Stimulated activated naive CD4-positive, alpha-beta T cell (primary cell): ENCODE results near the gene RASSF5.
A peak's percentile ranks its signal among the peaks of the same experiment; 100 is the strongest.
"Not testable (repeated sequence)": the region's sequence is repeated elsewhere in the genome, so short reads cannot be mapped to it uniquely, and the experiment has no call there.

Experiments
- DNase-seq, 6 experiments: peaks; one replicate each; lab custom pipeline; 2025; lab: John Stamatoyannopoulos, UW

Gene RASSF5

GRCh38 chr1:206476591-206476990 lies 30.7 kb upstream of the RASSF5 start:
- DNase-seq, result no peak

- DNase-seq, result no peak
These were observed 30.2 kb upstream of the RASSF5 start for GRCh38 chr1:206477110-206477509.

GRCh38 chr1:206477581-206478380 lies 29.6 kb upstream of the RASSF5 start:
- no peak for DNase-seq

- no peak for DNase-seq
These were observed 28.6 kb upstream of the RASSF5 start for GRCh38 chr1:206478746-206479145.

DNA sequence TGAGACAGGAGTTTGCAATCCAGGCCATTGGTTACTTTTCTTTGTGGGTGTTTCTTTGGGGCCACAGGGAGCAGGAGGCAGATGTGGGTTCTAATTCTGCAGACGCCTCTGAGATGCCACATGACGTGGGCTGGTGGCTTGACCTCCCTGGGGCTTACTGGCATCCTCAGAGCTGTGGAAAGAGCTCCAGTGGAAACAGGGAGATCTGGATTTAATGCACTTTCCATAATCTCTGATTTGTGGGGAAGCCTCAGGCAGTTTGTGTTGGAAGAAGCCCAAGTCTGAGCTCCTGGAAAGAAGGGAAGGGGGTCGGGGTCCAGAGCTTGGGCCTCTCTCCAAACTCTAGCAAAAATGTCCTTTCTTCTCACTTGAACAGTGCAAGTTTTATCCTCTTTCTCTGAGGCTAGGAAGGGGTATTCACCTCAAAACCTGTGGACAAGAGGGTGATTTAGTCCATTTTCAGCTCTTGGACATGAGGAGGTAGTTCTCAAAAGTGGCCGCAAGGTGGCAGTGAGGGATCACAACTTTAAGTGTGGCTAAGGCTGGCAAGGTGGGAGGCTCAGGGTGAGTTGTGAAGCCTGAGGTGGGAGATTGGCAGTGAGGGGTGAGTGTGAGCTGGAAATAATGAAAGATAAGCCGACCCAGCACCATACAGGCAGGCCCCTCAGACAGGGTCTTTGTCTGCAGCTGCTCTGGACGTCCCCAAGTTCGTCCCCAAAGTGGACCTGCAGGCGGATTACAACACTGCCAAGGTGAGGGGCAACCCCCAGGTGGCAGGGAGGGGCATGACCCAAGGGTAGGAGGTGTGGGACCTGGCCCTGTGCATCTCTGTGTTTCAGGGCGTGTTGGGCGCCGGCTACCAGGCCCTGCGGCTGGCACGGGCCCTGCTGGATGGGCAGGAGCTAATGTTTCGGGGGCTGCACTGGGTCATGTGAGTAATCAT lies 27.9 kb upstream of the RASSF5 start:
- peak; percentile 16 to 63 (median 54) for DNase-seq

DNA sequence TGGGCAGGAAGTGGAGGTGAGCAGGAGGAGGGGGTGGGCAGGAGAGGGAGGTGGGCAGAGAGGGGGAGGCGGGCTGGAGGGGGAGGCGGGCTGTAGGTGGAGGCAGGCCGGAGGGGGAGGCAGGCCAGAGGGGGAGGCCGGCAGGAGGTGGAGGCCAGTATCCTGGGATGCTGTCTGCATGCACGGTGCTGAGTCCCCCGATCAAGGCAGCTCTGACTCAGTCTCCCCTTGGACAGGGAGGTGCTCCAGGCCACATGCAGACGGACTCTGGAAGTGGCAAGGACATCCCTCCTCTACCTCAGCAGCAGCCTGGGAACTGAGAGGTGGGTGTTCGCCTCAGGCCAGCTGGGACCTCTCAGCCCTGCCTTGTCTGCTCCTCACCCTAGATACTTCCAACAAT lies 27.1 kb upstream of the RASSF5 start:
- DNase-seq, result no peak

GRCh38 chr1:206482611-206483010 lies 24.7 kb upstream of the RASSF5 start:
- DNase-seq, result no peak

DNA sequence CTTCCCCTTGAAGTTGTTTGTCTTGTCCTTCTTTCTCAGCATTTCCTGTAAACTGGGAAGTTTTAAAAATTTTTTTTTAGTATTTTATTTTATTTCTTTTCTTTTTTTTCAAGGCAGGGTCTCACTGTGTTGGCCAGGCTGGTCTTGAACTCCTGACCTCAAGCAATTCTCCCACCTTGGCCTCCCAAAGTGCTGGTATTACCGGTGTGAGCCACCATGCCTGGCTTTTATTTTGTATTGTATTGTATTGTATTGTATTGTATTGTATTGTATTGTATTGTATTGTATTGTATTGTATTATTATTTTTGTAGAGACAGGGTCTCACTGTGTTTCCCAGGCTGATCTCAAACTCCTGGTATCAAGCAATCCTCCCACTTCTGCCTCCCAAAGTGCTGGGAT lies 23.5 kb upstream of the RASSF5 start:
- DNase-seq, result not testable (repeated sequence)

GRCh38 chr1:206484901-206485300 lies 22.4 kb upstream of the RASSF5 start:
- DNase-seq, result no peak

DNA sequence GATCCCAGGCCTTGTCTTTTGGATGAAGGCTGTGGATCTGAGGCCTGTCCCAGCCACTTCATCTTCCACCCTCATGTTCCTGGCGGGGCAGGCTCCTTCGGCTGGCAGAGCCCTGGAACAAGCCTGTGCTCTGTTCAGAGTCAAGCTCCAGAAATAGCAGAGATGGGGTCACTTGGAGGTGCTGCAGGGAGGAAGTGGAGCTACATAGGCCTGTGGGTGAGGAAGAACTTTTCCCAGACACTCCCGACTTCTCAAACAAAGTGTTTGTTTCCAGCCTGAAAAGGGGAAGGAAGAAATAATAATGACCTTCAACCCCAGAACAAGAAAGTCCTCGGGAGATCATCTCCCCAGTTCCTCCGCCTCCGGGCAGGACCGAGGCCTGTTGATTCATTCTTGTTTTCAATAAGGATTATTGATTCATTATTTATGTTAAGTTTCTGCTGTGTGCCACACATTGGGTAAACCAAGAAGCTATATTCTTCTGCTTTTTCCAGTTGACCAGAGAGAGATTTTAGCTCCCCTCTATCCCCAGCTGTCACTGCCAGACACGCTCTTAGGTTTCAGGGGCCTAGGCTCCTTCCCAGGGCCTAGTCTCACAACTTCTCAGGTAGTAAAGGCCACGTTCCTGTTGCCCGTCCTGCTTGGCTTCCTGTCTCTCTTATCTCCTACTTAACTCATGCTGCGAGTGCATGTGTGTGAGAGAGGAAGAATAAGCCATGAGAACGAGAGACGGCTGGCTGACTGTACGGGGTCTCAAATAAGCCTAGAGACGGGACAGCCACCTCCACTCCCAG lies 20.1 kb upstream of the RASSF5 start:
- DNase-seq, result no peak

- no peak for DNase-seq
These were observed 19.4 kb upstream of the RASSF5 start for GRCh38 chr1:206487970-206488369.

DNA sequence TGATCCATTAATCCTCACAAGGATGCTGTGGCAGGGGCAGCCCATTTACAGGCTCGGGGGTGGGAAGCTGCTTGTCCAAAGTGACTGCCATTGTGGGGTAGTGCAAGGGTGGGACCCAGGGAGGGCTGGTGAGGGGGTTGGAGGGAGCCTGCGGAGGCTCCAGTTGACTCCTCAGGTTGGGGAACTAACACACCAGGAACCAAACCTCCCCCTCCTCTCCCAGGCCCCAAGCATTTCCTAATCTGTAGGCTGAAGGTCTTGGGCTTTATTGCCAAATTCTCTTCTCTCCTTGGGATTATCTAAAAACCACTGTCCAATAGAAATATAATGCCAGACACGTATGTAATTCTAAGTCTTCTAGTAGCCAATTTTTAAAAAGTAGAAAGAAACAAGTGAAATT lies 18.9 kb upstream of the RASSF5 start:
- DNase-seq, result no peak

DNA sequence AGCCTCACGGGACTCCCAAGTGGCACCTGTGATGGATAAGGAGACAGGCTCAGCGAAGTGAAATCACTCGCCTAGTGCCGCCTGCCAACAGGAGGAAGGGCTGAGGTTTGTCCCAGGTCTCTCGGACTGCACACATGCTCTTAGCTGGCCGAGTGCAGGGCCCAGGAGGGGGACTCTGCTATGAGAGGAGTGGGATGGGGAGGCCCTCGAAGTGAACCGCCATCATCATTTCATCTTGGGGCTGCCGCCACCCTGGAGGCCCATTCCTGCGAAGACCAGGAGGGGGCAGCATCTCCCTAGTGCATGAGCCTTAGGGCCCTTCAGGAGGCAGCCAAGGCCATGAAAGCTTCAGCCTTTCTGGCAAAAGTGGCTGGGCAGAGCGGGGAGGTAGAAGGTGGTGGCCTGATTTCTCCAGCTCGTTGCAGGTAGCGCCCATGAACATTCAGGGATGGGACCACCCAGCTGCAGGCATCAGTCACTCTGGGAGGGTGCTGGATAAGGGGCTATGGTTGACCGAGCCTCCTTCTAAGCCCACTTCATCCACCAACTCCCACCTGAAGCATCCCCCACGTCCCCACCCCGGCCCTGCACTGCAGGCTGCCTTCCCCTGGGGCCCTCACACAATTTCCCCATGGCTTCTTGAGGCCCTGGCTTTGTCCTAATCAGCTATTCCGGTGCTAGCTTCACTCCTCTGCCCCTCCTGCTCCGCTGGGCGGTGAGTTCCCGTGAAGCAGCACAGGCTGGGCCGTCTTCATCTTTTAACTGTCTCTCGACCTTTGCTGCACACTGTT lies 17.2 kb upstream of the RASSF5 start:
- peak; percentile 22 to 58 (median 48) for DNase-seq

- no peak for DNase-seq
These were observed 16.4 kb upstream of the RASSF5 start for GRCh38 chr1:206490771-206491405.

DNA sequence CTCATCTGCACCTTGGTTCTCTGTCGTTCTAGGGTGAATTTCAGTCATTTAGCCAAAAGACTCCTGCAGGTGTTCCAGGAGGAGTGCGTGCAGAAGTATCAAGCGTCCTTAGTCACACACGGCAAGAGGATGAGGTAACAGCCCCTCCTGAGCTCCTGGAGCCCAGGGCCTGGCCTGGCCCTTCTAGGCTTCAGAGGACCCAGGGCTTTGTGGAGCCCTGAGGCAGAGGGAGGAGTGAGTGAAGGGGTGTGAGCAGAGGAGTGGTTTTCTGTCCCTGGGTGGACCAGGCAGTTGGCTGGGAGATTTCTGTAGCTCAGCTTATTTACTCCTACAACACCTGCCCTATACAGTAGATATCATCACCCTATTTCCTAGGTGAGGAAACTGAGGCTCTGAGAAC lies 15.7 kb upstream of the RASSF5 start:
- no peak for DNase-seq

DNA sequence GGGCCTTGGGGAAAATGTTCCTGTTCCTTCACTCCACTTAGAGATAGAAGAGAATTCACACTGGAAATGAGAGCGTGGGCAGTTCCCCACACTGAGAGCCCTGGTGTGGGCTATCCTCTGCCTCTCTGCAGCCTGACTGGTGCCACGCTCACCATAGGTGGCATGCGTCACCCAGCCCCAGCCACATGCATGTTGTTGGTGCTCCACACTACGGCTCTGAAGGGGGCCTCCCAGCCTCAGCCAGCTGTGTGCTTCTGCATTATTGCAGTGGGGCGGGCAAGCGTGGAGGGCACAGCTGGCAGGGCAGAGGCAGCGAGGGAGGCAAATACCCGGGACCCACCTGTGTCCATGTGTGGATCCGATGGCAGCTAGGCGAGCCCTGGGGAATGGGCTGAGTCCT lies 14.7 kb upstream of the RASSF5 start:
- no peak for DNase-seq

- no peak for DNase-seq
These were observed 14.1 kb upstream of the RASSF5 start for GRCh38 chr1:206493279-206493678.

DNA sequence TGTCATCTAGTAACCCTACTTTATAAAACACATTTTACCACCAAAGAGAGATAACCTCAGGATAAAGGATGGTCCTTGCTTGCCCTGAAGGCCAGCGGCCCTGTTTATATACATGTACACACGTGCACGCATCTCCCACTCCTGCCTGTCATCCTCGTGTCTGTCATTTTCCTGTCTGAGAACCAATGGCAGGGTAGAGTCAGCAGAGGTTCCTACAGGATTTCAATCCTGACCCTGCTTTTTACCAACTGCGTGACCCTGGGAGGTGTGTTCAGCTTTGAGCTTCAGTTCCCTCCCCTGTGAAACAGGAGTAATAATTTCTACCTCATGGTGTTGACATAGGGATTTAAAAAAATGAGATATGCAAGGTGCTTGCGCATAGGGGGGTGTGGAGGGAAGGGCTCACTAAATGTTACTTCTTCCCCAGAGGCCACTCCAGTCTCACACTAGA lies 12.3 kb upstream of the RASSF5 start:
- DNase-seq, result no peak

DNA sequence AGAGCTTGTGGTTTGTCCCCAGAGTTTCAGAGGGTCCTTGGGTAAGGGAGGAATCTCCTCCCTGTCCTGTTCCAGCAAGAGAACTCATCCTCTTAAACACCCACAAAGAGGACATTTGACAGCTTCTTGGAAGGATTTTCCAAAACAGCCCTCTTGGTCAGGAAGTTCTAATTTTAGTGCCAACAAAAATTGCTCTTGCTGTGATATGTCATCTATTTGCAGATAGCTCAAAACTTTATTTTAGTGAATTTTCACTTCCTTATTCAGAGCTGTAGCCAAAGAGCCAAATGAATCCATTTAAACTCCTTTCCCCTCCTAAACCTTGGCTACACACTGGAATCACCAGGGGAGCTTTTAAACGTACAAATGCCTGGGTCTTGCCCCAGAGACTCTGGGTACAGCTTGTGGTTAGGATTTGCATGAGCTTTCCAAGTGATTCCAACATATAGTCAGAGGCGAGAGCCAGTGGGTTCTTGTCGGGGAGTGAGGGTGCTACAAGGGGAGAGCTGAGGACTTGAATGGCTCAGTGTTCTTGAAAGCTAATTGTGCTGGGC lies 11.8 kb upstream of the RASSF5 start:
- no peak for DNase-seq

- DNase-seq, result no peak
These were observed 11.1 kb upstream of the RASSF5 start for GRCh38 chr1:206496131-206496793.
